Stimulated activated effector memory CD8-positive, alpha-beta T cell treated with anti-CD3 and anti-CD28 coated beads, Interleukin-12 subunit alpha, Interleukin-12 subunit beta, amount 100 ng/mL, for 72 hours (primary cell): ENCODE data around the gene STPG1.
A peak's percentile ranks its signal among the peaks of the same experiment; 100 is the strongest.
"Not testable (repeated sequence)": the region's sequence is repeated elsewhere in the genome, so short reads cannot be mapped to it uniquely, and the experiment has no call there.

ENCODE experiments used
- ATAC-seq: fragments of 150-1000 bp; cut with Tn5 transposase; 2 replicates; pipeline ENCODE4 v1.10.0; 2021
- DNase-seq, 2 donors: peaks; one replicate each; pipeline ENCODE4 v3.0.0; 2021 to 2022; ENCODE audit warnings: low spot score in 2 of 2
- H3K27ac Mint-ChIP-seq: one replicate; pipeline ENCODE4 v1.8.0; 2022; ENCODE audit warnings: mild to moderate bottlenecking, mixed read lengths
- H3K36me3 Mint-ChIP-seq: one replicate; pipeline ENCODE4 v1.8.0; 2022; ENCODE audit warnings: mild to moderate bottlenecking, mixed read lengths
- H3K4me1 Mint-ChIP-seq: one replicate; pipeline ENCODE4 v1.8.0; 2022; ENCODE audit warnings: mixed read lengths
- H3K4me3 Mint-ChIP-seq: one replicate; pipeline ENCODE4 v1.8.0; 2022; ENCODE audit warnings: mild to moderate bottlenecking, mixed read lengths
- H3K9me3 Mint-ChIP-seq: one replicate; pipeline ENCODE4 v1.8.0; 2022; ENCODE audit warnings: mixed read lengths

Gene STPG1, protein sequence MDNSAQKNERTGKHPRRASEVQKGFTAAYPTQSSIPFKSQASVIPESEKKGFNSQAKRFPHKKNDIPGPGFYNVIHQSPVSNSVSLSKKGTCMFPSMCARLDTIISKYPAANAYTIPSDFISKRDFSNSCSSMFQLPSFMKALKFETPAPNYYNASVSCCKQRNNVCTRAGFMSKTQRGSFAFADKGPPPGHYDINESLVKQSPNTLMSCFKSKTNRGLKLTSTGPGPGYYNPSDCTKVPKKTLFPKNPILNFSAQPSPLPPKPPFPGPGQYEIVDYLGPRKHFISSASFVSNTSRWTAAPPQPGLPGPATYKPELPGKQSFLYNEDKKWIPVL

GRCh38 chr1:24413350-24414163 lies at the start of gene STPG1:
TSS of gene STPG1 (minus strand) at chr1:24413782. CDS start at chr1:24401388, 12,394 bp downstream.
- DNase-seq (peak; percentile 77 to 93), ATAC-seq (peak; percentile 38)
- peaks cover 3% of the 10 kb centered on the region for H3K36me3 Mint-ChIP-seq
- H3K4me3 Mint-ChIP-seq = peak within 1 kb of the TSS; percentile 96
- no peaks in the 10 kb centered on the region for H3K9me3 Mint-ChIP-seq
- peak within 1 kb of the TSS; percentile 91 for H3K27ac Mint-ChIP-seq
- H3K4me1 Mint-ChIP-seq = peaks cover 55% of the 10 kb centered on the region

DNA sequence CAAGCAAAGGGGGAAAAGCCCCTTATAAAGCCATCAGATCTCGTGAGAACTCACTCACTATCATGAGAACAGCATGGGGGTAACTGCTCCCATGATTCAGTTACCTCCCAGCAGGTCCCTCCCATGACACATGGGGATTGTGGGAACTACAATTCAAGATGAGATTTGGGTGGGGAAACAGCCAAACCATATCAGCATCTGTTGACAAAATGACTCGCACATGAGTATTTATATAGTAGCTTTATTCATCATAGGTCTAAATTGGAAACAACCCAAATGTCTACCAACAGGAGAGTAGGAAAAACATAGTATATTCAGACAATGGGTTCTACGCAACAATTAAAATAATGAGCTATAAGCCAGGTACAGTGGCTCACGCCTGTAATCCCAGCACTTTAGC lies 48.5 kb upstream of the STPG1 start:
- not testable (repeated sequence) for H3K27ac Mint-ChIP-seq, ATAC-seq, H3K4me1 Mint-ChIP-seq, H3K9me3 Mint-ChIP-seq, H3K4me3 Mint-ChIP-seq, DNase-seq
- H3K36me3 Mint-ChIP-seq = peaks cover 56% of the 10 kb centered on the region

DNA sequence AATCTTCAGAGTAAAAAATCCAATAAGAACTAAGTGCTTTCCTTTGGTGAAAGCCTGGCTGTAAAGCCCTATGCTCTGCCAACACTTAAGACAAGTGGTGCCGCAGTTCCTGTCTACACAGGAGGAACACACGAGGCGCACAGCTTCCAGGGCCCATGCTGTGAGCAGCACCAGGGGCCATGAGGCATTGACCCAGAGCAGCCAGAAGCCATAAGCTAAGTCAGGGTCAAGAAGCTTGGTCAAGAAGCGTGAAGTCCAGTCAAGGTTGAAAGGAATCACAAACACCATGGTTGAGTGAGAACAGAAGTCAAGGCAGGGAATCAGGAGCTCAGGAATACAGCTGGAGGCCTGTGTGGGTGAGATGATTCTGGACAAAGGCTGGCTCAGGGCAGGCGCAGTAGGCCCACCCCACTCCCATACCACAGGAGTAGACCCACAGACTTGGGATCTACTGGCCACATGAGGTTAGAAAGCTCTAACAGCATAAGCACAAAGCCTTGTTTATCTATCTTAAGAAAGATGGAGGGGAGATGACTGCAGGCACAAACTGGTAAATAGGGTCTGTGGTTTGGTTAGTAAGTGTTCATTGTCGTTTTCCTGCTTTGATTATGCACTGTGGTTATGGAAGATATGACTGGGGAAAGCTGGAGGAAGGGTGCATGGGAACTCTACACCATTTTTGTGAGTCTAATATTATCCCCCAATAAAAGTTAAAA lies 46.1 kb upstream of the STPG1 start:
- no peaks in the 10 kb centered on the region for H3K9me3 Mint-ChIP-seq
- H3K4me3 Mint-ChIP-seq = no peak overlapping the region
- peaks cover 55% of the 10 kb centered on the region for H3K36me3 Mint-ChIP-seq
- ATAC-seq = no peak
- peaks cover 10% of the 10 kb centered on the region for H3K4me1 Mint-ChIP-seq
- H3K27ac Mint-ChIP-seq = peak overlapping the region; percentile 6
- no peak for DNase-seq

DNA sequence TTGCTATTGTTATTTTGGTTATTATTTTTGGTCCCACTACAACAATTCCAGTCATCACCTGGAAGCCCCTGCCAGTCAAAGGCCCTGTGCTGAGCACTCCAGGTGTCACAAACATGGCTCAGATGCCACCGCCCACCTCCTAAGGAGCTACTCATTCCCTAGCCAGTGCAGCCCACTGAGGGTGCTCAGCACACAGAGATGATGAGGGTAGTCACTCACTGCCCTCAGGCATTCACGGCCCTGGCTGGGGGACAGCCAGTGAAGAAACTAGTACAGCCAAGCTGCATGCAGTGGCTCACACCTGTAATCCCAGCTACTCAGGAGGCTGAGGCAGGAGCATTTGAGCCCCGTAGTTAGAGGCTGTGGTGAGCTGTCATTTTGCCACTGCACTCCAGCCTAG lies 44.3 kb upstream of the STPG1 start:
- Mint-ChIP-seq H3K27ac (no peak overlapping the region), H3K36me3 (peaks cover 60% of the 10 kb centered on the region), H3K9me3 (no peaks in the 10 kb centered on the region), H3K4me3 (no peak overlapping the region), H3K4me1 (peaks cover 14% of the 10 kb centered on the region)
- ATAC-seq (no peak), DNase-seq (no peak)

DNA sequence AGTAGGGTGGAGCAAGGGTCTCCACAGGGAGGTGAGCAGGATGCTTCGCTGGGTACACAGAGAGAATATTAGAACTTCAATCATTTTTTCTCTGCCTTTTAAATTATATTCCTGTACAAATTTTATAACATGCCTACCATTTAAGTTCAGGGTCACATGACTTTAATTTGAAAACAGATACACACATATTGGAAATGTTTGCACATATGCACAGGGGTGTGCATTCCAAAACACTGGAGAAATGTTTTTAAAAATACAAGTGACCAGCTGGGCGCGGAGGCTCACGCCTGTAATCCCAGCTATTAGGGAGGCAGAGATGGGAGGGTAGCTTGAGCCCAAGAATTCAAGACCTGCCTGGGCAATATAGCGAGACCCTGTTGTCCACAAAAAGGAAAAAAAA lies 41.7 kb upstream of the STPG1 start:
- Mint-ChIP-seq H3K36me3 (peaks cover 49% of the 10 kb centered on the region), H3K4me3 (no peak overlapping the region), H3K4me1 (peaks cover 14% of the 10 kb centered on the region), H3K27ac (peak overlapping the region; percentile 66), H3K9me3 (no peaks in the 10 kb centered on the region)
- ATAC-seq = no peak
- no peak for DNase-seq

- H3K27ac Mint-ChIP-seq = peak overlapping the region; percentile 66
- H3K36me3 Mint-ChIP-seq = peaks cover 49% of the 10 kb centered on the region
- ATAC-seq = no peak
- peaks cover 10% of the 10 kb centered on the region for H3K4me1 Mint-ChIP-seq
- no peaks in the 10 kb centered on the region for H3K9me3 Mint-ChIP-seq
- DNase-seq = no peak
- no peak overlapping the region for H3K4me3 Mint-ChIP-seq
These were observed 41.1 kb upstream of the STPG1 start for GRCh38 chr1:24454673-24455072.

DNA sequence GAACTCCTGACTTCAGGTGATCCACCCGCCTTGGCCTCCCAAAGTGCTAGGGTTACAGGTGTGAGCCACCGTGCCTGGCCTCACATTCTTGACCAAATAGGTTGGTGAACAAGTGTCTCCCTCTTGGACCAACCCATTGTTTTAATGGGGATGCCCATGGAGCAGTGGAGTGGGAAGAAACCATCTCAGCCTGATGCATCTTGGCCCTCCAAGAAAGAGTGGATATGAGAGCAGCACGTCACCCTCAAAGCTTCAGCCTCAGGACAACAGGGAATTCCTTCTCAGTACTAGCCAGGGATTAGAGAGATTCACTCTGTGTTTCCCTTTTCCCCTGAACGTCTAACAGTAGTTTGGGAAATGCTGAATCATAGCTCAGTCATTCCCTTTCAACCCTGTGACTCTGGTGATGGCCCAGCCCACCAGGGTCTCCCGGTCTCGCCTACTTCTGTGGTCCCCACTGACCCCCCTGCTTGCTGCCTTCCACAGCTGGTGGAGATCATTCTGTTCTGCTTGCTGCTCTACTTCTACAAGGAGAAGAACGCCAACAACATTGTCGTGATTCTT lies 39.4 kb upstream of the STPG1 start:
- ATAC-seq (no peak), DNase-seq (no peak)
- no peak overlapping the region for H3K27ac Mint-ChIP-seq
- peaks cover 57% of the 10 kb centered on the region for H3K36me3 Mint-ChIP-seq
- H3K4me3 Mint-ChIP-seq = no peak overlapping the region
- no peaks in the 10 kb centered on the region for H3K9me3 Mint-ChIP-seq
- H3K4me1 Mint-ChIP-seq = peaks cover 8% of the 10 kb centered on the region

GRCh38 chr1:24451746-24452145 lies 38.2 kb upstream of the STPG1 start:
- peaks cover 68% of the 10 kb centered on the region for H3K36me3 Mint-ChIP-seq
- peaks cover 8% of the 10 kb centered on the region for H3K4me1 Mint-ChIP-seq
- DNase-seq (no peak), ATAC-seq (no peak)
- H3K4me3 Mint-ChIP-seq = no peak overlapping the region
- H3K27ac Mint-ChIP-seq = no peak overlapping the region
- H3K9me3 Mint-ChIP-seq = no peaks in the 10 kb centered on the region

DNA sequence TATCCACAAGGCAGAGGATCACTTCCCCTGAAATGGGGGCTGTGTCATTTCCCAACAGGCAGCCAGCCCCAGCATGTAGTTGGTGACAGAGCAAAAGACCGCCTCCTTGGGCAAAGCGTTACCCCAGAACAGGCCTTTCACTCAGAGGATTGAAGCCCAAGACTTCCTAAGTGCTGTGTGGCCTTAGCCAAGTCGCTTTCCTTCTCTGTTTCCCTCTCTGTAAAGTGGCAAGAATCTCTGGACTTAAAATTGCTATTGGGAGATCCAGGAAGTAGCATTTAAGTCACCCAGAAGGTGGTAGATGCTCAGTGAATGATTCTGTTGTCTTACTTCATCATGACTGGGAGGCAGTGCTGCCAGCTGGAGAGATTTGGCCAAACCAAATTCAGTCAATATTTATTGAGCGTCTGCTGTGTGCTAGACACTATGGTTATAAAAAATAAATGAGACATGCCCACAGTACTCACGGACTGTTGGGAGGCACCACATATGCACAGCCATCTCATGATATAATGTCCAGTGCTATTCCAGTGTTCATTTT lies 37.3 kb upstream of the STPG1 start:
- H3K4me3 Mint-ChIP-seq = no peak overlapping the region
- H3K36me3 Mint-ChIP-seq = peaks cover 71% of the 10 kb centered on the region
- peaks cover 8% of the 10 kb centered on the region for H3K4me1 Mint-ChIP-seq
- no peaks in the 10 kb centered on the region for H3K9me3 Mint-ChIP-seq
- no peak overlapping the region for H3K27ac Mint-ChIP-seq
- DNase-seq = no peak
- no peak for ATAC-seq

DNA sequence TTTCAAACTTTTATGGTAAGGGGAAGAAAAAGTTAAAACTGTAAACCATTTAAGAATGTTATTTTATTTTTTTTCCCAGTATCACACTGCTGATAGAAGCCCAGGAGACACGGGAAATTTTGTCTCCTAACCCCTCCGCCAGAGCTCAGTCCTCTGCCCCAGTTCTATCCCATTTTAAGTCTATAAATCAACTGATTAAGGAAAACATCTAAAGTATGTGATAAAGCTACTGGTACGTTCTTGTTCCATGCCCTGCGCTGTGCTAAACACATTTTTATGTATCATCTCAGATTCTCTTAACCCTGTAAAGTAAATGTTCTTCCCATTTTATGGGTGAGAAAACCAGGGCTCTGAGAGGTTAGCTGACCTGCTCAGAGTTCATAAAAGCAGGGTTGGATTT lies 36.7 kb upstream of the STPG1 start:
- no peak for ATAC-seq
- no peak for DNase-seq
- H3K36me3 Mint-ChIP-seq = peaks cover 71% of the 10 kb centered on the region
- H3K27ac Mint-ChIP-seq = no peak overlapping the region
- H3K4me3 Mint-ChIP-seq = no peak overlapping the region
- H3K9me3 Mint-ChIP-seq = no peaks in the 10 kb centered on the region
- peaks cover 8% of the 10 kb centered on the region for H3K4me1 Mint-ChIP-seq

- not testable (repeated sequence) for ATAC-seq, H3K4me3 Mint-ChIP-seq, H3K9me3 Mint-ChIP-seq, DNase-seq, H3K27ac Mint-ChIP-seq, H3K4me1 Mint-ChIP-seq
- peaks cover 60% of the 10 kb centered on the region for H3K36me3 Mint-ChIP-seq
These were observed 32.9 kb upstream of the STPG1 start for GRCh38 chr1:24446446-24446845.

DNA sequence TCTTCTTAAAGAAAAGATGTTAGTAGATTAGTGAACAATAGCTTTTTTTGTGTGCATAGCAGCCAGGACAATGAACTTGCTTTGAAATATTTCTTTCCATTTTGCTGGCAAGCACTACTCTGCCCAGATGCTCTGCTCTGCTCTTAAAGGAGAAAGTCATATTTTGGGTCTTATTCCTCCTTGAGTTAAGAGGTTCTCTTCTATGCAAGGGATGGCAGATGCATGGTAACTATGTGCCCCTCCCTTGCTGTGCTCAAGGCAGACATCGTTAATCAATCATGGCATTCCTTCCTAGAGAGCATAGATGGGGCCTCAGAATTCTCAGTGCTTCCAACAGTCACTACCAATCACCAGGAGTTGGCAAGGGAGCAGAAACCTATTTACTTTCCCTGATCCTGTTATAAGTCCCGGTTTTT lies 29.7 kb upstream of the STPG1 start:
- Mint-ChIP-seq H3K27ac (no peak overlapping the region), H3K4me3 (no peak overlapping the region), H3K36me3 (peaks cover 32% of the 10 kb centered on the region), H3K4me1 (peaks cover 6% of the 10 kb centered on the region), H3K9me3 (no peaks in the 10 kb centered on the region)
- ATAC-seq (no peak), DNase-seq (no peak)

GRCh38 chr1:24442764-24443163 lies 29.2 kb upstream of the STPG1 start:
- H3K36me3 Mint-ChIP-seq = peaks cover 29% of the 10 kb centered on the region
- no peaks in the 10 kb centered on the region for H3K9me3 Mint-ChIP-seq
- no peak for DNase-seq
- no peak for ATAC-seq
- peaks cover 6% of the 10 kb centered on the region for H3K4me1 Mint-ChIP-seq
- no peak overlapping the region for H3K4me3 Mint-ChIP-seq
- no peak overlapping the region for H3K27ac Mint-ChIP-seq

DNA sequence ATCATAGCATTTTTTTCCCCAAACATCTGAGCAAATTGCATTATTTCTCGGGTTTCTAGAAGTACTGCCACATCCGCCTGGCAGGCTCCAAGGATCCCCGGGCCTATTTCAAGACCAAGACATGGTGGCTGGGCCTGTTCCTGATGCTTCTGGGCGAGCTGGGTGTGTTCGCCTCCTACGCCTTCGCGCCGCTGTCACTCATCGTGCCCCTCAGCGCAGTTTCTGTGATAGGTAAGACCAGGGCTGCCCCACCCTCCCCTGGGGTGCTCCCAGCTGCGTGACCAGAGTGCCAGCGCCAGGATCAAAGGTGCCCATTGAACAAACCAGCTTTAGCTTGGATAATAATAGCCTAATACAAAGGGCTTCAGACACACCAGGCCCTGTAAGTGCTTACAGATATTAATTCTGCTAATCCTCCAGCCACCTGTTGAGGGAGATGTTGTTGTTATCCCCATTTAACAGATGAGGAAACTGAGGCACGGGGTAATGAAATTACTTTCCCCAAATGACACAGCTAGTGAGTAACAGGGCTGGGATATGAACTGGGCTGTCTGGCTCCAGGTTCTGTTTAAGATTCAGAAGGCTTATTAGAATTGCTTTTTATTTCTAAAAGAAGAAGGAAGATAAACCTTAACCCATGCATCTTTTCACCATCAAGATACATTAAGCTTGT lies 28.6 kb upstream of the STPG1 start:
- ATAC-seq (no peak), DNase-seq (no peak)
- Mint-ChIP-seq H3K27ac (no peak overlapping the region), H3K9me3 (no peaks in the 10 kb centered on the region), H3K4me1 (peaks cover 6% of the 10 kb centered on the region), H3K36me3 (peaks cover 23% of the 10 kb centered on the region), H3K4me3 (no peak overlapping the region)
